Hepatocyte (in vitro differentiated cells): ENCODE data around the gene DCDC1. TPM values are rescaled to one million over a fixed set of nuclear protein-coding genes. Genes with fewer than 3 reads are reported as not detected.

ENCODE experiments used
- DNase-seq: peaks from one replicate; pipeline ENCODE4 v3.0.0-alpha.2; 2016; ENCODE audit warnings: low spot score
- H2AFZ ChIP-seq: fragments of 200-600 bp; sonication (generic); 2 replicates; pipeline ENCODE4 v1.6.0; 2016; ENCODE audit warnings: antibody characterized with exemption, mild to moderate bottlenecking
- H3K27ac ChIP-seq: fragments of 200-600 bp; sonication (generic); 2 replicates; pipeline ENCODE4 v1.5.1; 2016; ENCODE audit warnings: mild to moderate bottlenecking
- H3K27me3 ChIP-seq: fragments of 200-600 bp; sonication (generic); 2 replicates; pipeline ENCODE4 v1.6.1; 2016
- H3K36me3 ChIP-seq: fragments of 200-600 bp; sonication (generic); replicated peaks from 2 replicates; pipeline ENCODE4 v1.5.1; 2016; ENCODE audit warnings: low read depth; ENCODE audit not compliant: insufficient read depth
- H3K4me1 ChIP-seq: fragments of 200-600 bp; sonication (generic); 2 replicates; pipeline ENCODE4 v1.5.1; 2016; ENCODE audit warnings: mild to moderate bottlenecking, moderate library complexity; ENCODE audit not compliant: insufficient read depth
- H3K4me2 ChIP-seq: fragments of 200-600 bp; sonication (generic); 2 replicates; pipeline ENCODE4 v1.6.0; 2016
- H3K4me3 ChIP-seq: fragments of 200-600 bp; sonication (generic); 2 replicates; pipeline ENCODE4 v1.5.1; 2016; ENCODE audit warnings: mild to moderate bottlenecking
- H3K79me2 ChIP-seq: fragments of 200-600 bp; sonication (generic); 2 replicates; pipeline ENCODE4 v1.6.0; 2017; ENCODE audit warnings: mild to moderate bottlenecking
- H3K9me2 ChIP-seq: fragments of 200-600 bp; sonication (generic); replicated peaks from 2 replicates; pipeline ENCODE4 v1.6.0; 2017; ENCODE audit warnings: mild to moderate bottlenecking; ENCODE audit not compliant: insufficient read depth
- H3K9me3 ChIP-seq: fragments of 200-600 bp; sonication (generic); 2 replicates; pipeline ENCODE4 v1.5.1; 2016; ENCODE audit warnings: low read depth, mild to moderate bottlenecking
- H4K20me1 ChIP-seq: fragments of 200-600 bp; sonication (generic); 2 replicates; pipeline ENCODE4 v1.6.0; 2016; ENCODE audit warnings: mild to moderate bottlenecking; ENCODE audit not compliant: insufficient read depth, poor library complexity, severe bottlenecking
- CTCF ChIP-seq: fragments of 200-600 bp; sonication (generic); IDR thresholded peaks from 2 replicates; pipeline ENCODE4 v1.5.1; 2016; ENCODE audit warnings: antibody characterized with exemption, mild to moderate bottlenecking; ENCODE audit not compliant: poor library complexity
- EZH2 ChIP-seq: fragments of 200-600 bp; sonication (generic); IDR thresholded peaks from 2 replicates; pipeline ENCODE4 v1.6.1; 2016; ENCODE audit warnings: antibody characterized with exemption, mild to moderate bottlenecking, borderline replicate concordance
- EZH2phosphoT487 ChIP-seq: fragments of 200-600 bp; sonication (generic); IDR thresholded peaks from one replicate; pipeline ENCODE4 v1.6.1; 2018; ENCODE audit warnings: antibody characterized with exemption, mild to moderate bottlenecking, low read depth, moderate library complexity; ENCODE audit not compliant: unreplicated experiment, severe bottlenecking
- WGBS: methylation state at CpG from one replicate; pipeline ENCODE4 v1.1.6; 2016; ENCODE audit warnings: low lambda C conversion rate; ENCODE audit errors: missing lambda C conversion rate; 5-methylcytosine and 5-hydroxymethylcytosine counted together
- polyA plus RNA-seq: library from polyadenylated mRNA; unstranded; fragments of >200 nt; fragmentation: Nextera tagmentation; extraction: Ambion mirVana; gene quantifications from 2 replicates; pipeline ENCODE4 v1.2.1, GENCODE V29; 2016
- total RNA-seq: library from RNA; depleted of rRNA; stranded (reverse); fragments of >200 nt; gene quantifications from 2 replicates; pipeline ENCODE4 v1.2.3, GENCODE V29; 2014

The DCDC1 gene
- total and polyA plus RNA-seq, 2 experiments from 2014 or later, result 0.63 to 1.9 TPM

- H3K9me3 ChIP-seq, result no peaks in the 10 kb centered on the region
- 87% methylated on average over 2 of the region's 2 CpGs for WGBS
- H3K27me3 ChIP-seq, result no peaks in the 10 kb centered on the region
- no peak overlapping the region for H3K4me2 ChIP-seq
- H2AFZ ChIP-seq, result no peak overlapping the region
- H4K20me1 ChIP-seq, result no peaks in the 10 kb centered on the region
- TF ChIP-seq EZH2 (no peak), CTCF (no peak)
- H3K36me3 ChIP-seq, result no peaks in the 10 kb centered on the region
- no peak overlapping the region for H3K27ac ChIP-seq
- no peak overlapping the region for H3K4me3 ChIP-seq
- H3K4me1 ChIP-seq, result no peaks in the 10 kb centered on the region
- DNase-seq, result no peak
- no peaks in the 10 kb centered on the region for H3K79me2 ChIP-seq
- no peaks in the 10 kb centered on the region for H3K9me2 ChIP-seq
These were observed 219.5 kb downstream of the DCDC1 start for GRCh38 chr11:31150011-31150410.

- Histone ChIP-seq H3K79me2 (no peaks in the 10 kb centered on the region), H3K4me1 (no peaks in the 10 kb centered on the region), H3K4me3 (no peak overlapping the region), H3K36me3 (no peaks in the 10 kb centered on the region), H4K20me1 (no peaks in the 10 kb centered on the region), H3K27me3 (no peaks in the 10 kb centered on the region), H3K27ac (no peak overlapping the region), H3K9me2 (no peaks in the 10 kb centered on the region), H3K4me2 (no peak overlapping the region), H3K9me3 (no peaks in the 10 kb centered on the region), H2AFZ (no peak overlapping the region)
- no peak for DNase-seq
- WGBS, result 72% methylated on average over 6 of the region's 6 CpGs
- TF ChIP-seq EZH2phosphoT487 (no peak), CTCF (no peak), EZH2 (no peak)
These were observed 227.8 kb downstream of the DCDC1 start for GRCh38 chr11:31141789-31142188.

- Histone ChIP-seq H3K4me1 (no peaks in the 10 kb centered on the region), H2AFZ (no peak overlapping the region), H3K27me3 (no peaks in the 10 kb centered on the region), H3K36me3 (no peaks in the 10 kb centered on the region), H3K9me2 (no peaks in the 10 kb centered on the region), H3K27ac (no peak overlapping the region), H3K4me3 (no peak overlapping the region), H3K4me2 (no peak overlapping the region), H4K20me1 (no peaks in the 10 kb centered on the region), H3K79me2 (no peaks in the 10 kb centered on the region), H3K9me3 (no peaks in the 10 kb centered on the region)
- 78% methylated on average over 4 of the region's 4 CpGs for WGBS
- no peak for DNase-seq
- TF ChIP-seq EZH2, result no peak
- TF ChIP-seq CTCF, result no peak
- no peak for TF ChIP-seq EZH2phosphoT487
These were observed 230.1 kb downstream of the DCDC1 start for GRCh38 chr11:31139479-31139878.
